Measurements from ENCODE around the gene GLTPD2.

The GLTPD2 gene

GRCh38 chr17:4788159-4788806, 481 bp upstream of the GLTPD2 start:
- peaks cover 10% of the 10 kb centered on the region for H3K4me1 ChIP-seq (ENCODE audit: insufficient read depth, low read length, poor library complexity, severe bottlenecking)
- no peaks in the 10 kb centered on the region for H3K9me3 ChIP-seq (ENCODE audit: insufficient read depth, low read depth, low read length)
- no peak overlapping the region for H3K9ac ChIP-seq (ENCODE audit: low read depth, low read length, poor library complexity, severe bottlenecking)
- TF ChIP-seq EZH2phosphoT487 (IDR thresholded peaks at IDR 0.05; ENCODE audit: borderline replicate concordance) (no peak), CTCF (conservative IDR thresholded peaks at IDR 0.05; ENCODE audit: low read length) (no peak)
- H3K9me2 ChIP-seq (replicated peaks; ENCODE audit: low read depth, low read length): no peaks in the 10 kb centered on the region
- H3K4me3 ChIP-seq (ENCODE audit: low read length, poor library complexity, severe bottlenecking): no peak overlapping the region
- no peaks in the 10 kb centered on the region for H3K27me3 ChIP-seq (ENCODE audit: insufficient read depth, low read length, poor library complexity, severe bottlenecking)
- no peaks in the 10 kb centered on the region for H4K20me1 ChIP-seq (ENCODE audit: insufficient read depth, low read length, poor library complexity, severe bottlenecking)
- H2AFZ ChIP-seq (ENCODE audit: low read length): no peak overlapping the region
- no peak overlapping the region for H3K4me2 ChIP-seq (ENCODE audit: low read depth, low read length, poor library complexity, severe bottlenecking)
- H3K79me2 ChIP-seq (ENCODE audit: insufficient read depth, low read length): no peaks in the 10 kb centered on the region
- peaks cover 4% of the 10 kb centered on the region; the same call in 1 of the 2 replicates for H3F3A ChIP-seq (ENCODE audit: low read depth)
- H3K36me3 ChIP-seq (ENCODE audit: insufficient read depth, low read length): no peaks in the 10 kb centered on the region

GRCh38 chr17:4789701-4789950, 862 bp downstream of the GLTPD2 start:
- H3K4me3 ChIP-seq (ENCODE audit: low read length, poor library complexity, severe bottlenecking): peak overlapping the region; percentile 72
- peaks cover 10% of the 10 kb centered on the region for H3K4me1 ChIP-seq (ENCODE audit: insufficient read depth, low read length, poor library complexity, severe bottlenecking)
- no peak for TF ChIP-seq EZH2phosphoT487 (IDR thresholded peaks at IDR 0.05; ENCODE audit: borderline replicate concordance)
- TF ChIP-seq CTCF (conservative IDR thresholded peaks at IDR 0.05; ENCODE audit: low read length): no peak
- no peaks in the 10 kb centered on the region for H3K79me2 ChIP-seq (ENCODE audit: insufficient read depth, low read length)
- no peaks in the 10 kb centered on the region for H3K36me3 ChIP-seq (ENCODE audit: insufficient read depth, low read length)
- H3F3A ChIP-seq (ENCODE audit: low read depth): peaks cover 4% of the 10 kb centered on the region; the same call in 1 of the 2 replicates
- peak overlapping the region; percentile 69 for H3K9ac ChIP-seq (ENCODE audit: low read depth, low read length, poor library complexity, severe bottlenecking)
- no peaks in the 10 kb centered on the region for H3K9me3 ChIP-seq (ENCODE audit: insufficient read depth, low read depth, low read length)
- H3K9me2 ChIP-seq (replicated peaks; ENCODE audit: low read depth, low read length): no peaks in the 10 kb centered on the region
- no peaks in the 10 kb centered on the region for H3K27me3 ChIP-seq (ENCODE audit: insufficient read depth, low read length, poor library complexity, severe bottlenecking)
- H2AFZ ChIP-seq (ENCODE audit: low read length): peak overlapping the region; percentile 84; the same call in 1 of the 2 replicates
- no peaks in the 10 kb centered on the region for H4K20me1 ChIP-seq (ENCODE audit: insufficient read depth, low read length, poor library complexity, severe bottlenecking)
- peak overlapping the region; percentile 85 for H3K4me2 ChIP-seq (ENCODE audit: low read depth, low read length, poor library complexity, severe bottlenecking)

GRCh38 chr17:4789951-4790704, 1.4 kb downstream of the GLTPD2 start:
- no peaks in the 10 kb centered on the region for H3K9me2 ChIP-seq (replicated peaks; ENCODE audit: low read depth, low read length)
- peaks cover 10% of the 10 kb centered on the region for H3K4me1 ChIP-seq (ENCODE audit: insufficient read depth, low read length, poor library complexity, severe bottlenecking)
- H3K4me2 ChIP-seq (ENCODE audit: low read depth, low read length, poor library complexity, severe bottlenecking): peak overlapping the region; percentile 85
- peak overlapping the region; percentile 69 for H3K9ac ChIP-seq (ENCODE audit: low read depth, low read length, poor library complexity, severe bottlenecking)
- no peaks in the 10 kb centered on the region for H3K9me3 ChIP-seq (ENCODE audit: insufficient read depth, low read depth, low read length)
- peaks cover 4% of the 10 kb centered on the region; the same call in 1 of the 2 replicates for H3F3A ChIP-seq (ENCODE audit: low read depth)
- H4K20me1 ChIP-seq (ENCODE audit: insufficient read depth, low read length, poor library complexity, severe bottlenecking): no peaks in the 10 kb centered on the region
- no peaks in the 10 kb centered on the region for H3K36me3 ChIP-seq (ENCODE audit: insufficient read depth, low read length)
- H3K27me3 ChIP-seq (ENCODE audit: insufficient read depth, low read length, poor library complexity, severe bottlenecking): no peaks in the 10 kb centered on the region
- H3K79me2 ChIP-seq (ENCODE audit: insufficient read depth, low read length): no peaks in the 10 kb centered on the region
- peak overlapping the region; percentile 72 for H3K4me3 ChIP-seq (ENCODE audit: low read length, poor library complexity, severe bottlenecking)
- TF ChIP-seq CTCF (conservative IDR thresholded peaks at IDR 0.05; ENCODE audit: low read length) (peak; percentile 64), EZH2phosphoT487 (IDR thresholded peaks at IDR 0.05; ENCODE audit: borderline replicate concordance) (no peak)
- peak overlapping the region; percentile 84 for H2AFZ ChIP-seq (ENCODE audit: low read length)
